A549 (cell line): ENCODE measurements around the gene GABARAP. TPM values are rescaled to one million over a fixed set of nuclear protein-coding genes. Genes with fewer than 3 reads are reported as not detected.

Experiments used
- ATAC-seq, 2 experiments: fragments of 200-7000 bp in 1 of 2; fragments of >200 bp in 1 of 2; cut with Nextera tagmentation in 1 of 2; cut with Tn5 transposase in 1 of 2; 3 replicates each; pipeline versions ENCODE4 v1.8.0 to v1.9.1; 2018 to 2020; ENCODE audit warnings: mild to moderate bottlenecking in 1 of 2, moderate library complexity in 1 of 2
- CTCF ChIA-PET: fragments of 300-600 bp; sonication (Branson Sonifier 250); formaldehyde crosslinking; extraction: SDS; loops from one replicate; lab custom pipeline; 2021; ENCODE audit warnings: antibody characterized with exemption, inconsistent platforms; lab: Yijun Ruan, JAX
- POLR2A ChIA-PET: fragments of 350-600 bp; formaldehyde crosslinking; extraction: SDS; loops from one replicate; lab custom pipeline; 2021; ENCODE audit warnings: antibody characterized with exemption, inconsistent platforms; lab: Yijun Ruan, JAX
- DNase-seq, 2 experiments: peaks; one replicate each; pipeline versions ENCODE4 v3.0.0 to v3.0.0-alpha.2; 2011 to 2016; ENCODE audit warnings: low read depth in 1 of 2, low spot score in 1 of 2
- FAIRE-seq: peaks from 2 replicates; lab custom pipeline; 2011; peaks lifted over from hg19 to GRCh38; lab: Jason Lieb, UNC
- H3K27ac ChIP-seq, 2 experiments: fragments of >200 bp; sonication (Bioruptor Twin); formaldehyde crosslinking; 3 replicates each; pipeline ENCODE4 v1.5.1; 2016 to 2017
- H3K4me1 ChIP-seq: fragments of >200 bp; sonication (Bioruptor Twin); formaldehyde crosslinking; 3 replicates; pipeline ENCODE4 v1.6.1; 2016
- H3K4me2 ChIP-seq: fragments of >200 bp; sonication (Bioruptor Twin); formaldehyde crosslinking; 3 replicates; pipeline ENCODE4 v1.6.1; 2016
- H3K4me3 ChIP-seq: fragments of >200 bp; sonication (Bioruptor Twin); formaldehyde crosslinking; 3 replicates; pipeline ENCODE4 v1.5.1; 2016
- H3K9me3 ChIP-seq: fragments of >200 bp; sonication (Bioruptor Twin); formaldehyde crosslinking; 3 replicates; pipeline ENCODE4 v1.6.1; 2016
- BCL3 ChIP-seq: fragments of >200 bp; sonication (Bioruptor Twin); formaldehyde crosslinking; IDR thresholded peaks from 3 replicates; pipeline ENCODE4 v1.6.1; 2016
- CBX8 ChIP-seq: fragments of 200-600 bp; sonication (generic); IDR thresholded peaks from 2 replicates; pipeline ENCODE4 v1.6.1; 2016
- CHD2 ChIP-seq: fragments of 150-350 bp; IDR thresholded peaks from 2 replicates; pipeline ENCODE4 v1.6.1; 2014; ENCODE audit warnings: low read length; ENCODE audit not compliant: partially characterized antibody
- CTCF ChIP-seq: fragments of >200 bp; sonication (Bioruptor Twin); formaldehyde crosslinking; IDR thresholded peaks from 3 replicates; pipeline ENCODE4 v1.5.1; 2016
- FOSL2 ChIP-seq, 2 experiments: fragments of 450-650 bp in 1 of 2; fragments of >200 bp in 1 of 2; sonication (Bioruptor Twin) in 1 of 2; formaldehyde crosslinking; IDR thresholded peaks; 2 replicates each; pipeline versions ENCODE4 v1.5.0 to v1.6.1; 2016 to 2020; ENCODE audit warnings: mild to moderate bottlenecking in 1 of 2, moderate library complexity in 1 of 2
- FOXS1 ChIP-seq: fragments of 250-450 bp; sonication (Bioruptor Pico); IDR thresholded peaks from 2 replicates; pipeline ENCODE4 v1.5.0; 2020; ENCODE audit warnings: mild to moderate bottlenecking, moderate library complexity
- JUN ChIP-seq, 2 experiments: fragments of >200 bp; sonication (Bioruptor Twin); formaldehyde crosslinking; IDR thresholded peaks; 2 replicates in 1 of 2; 3 replicates in 1 of 2; pipeline ENCODE4 v1.6.1; 2016 to 2017
- JUNB ChIP-seq: fragments of >200 bp; sonication (Bioruptor Twin); formaldehyde crosslinking; IDR thresholded peaks from 2 replicates; pipeline ENCODE4 v1.6.1; 2016
- KDM5A ChIP-seq: fragments of 200-600 bp; sonication (generic); IDR thresholded peaks from 2 replicates; pipeline ENCODE4 v1.6.1; 2016; ENCODE audit warnings: antibody characterized with exemption, mild to moderate bottlenecking
- NFE2L2 ChIP-seq: fragments of 150-350 bp; conservative IDR thresholded peaks from 2 replicates; pipeline ENCODE4 v1.6.1; 2014; ENCODE audit warnings: low read length
- NR3C1 ChIP-seq: fragments of >200 bp; sonication (Bioruptor Twin); formaldehyde crosslinking; IDR thresholded peaks from 3 replicates; pipeline ENCODE4 v1.6.1; 2017
- POLR2A ChIP-seq: IDR thresholded peaks from 2 replicates; pipeline ENCODE4 v1.6.1; 2012; ENCODE audit warnings: mild to moderate bottlenecking, low read length
- POLR2AphosphoS2 ChIP-seq: conservative IDR thresholded peaks from 2 replicates; pipeline ENCODE4 v1.6.1; 2012; ENCODE audit warnings: low read length, improper control_type of control experiment, inconsistent platforms
- REST ChIP-seq: fragments of 200-600 bp; sonication (generic); IDR thresholded peaks from 2 replicates; pipeline ENCODE4 v1.6.1; 2016; ENCODE audit warnings: antibody characterized with exemption, mild to moderate bottlenecking, moderate library complexity
- RNF2 ChIP-seq: fragments of 200-600 bp; sonication (generic); IDR thresholded peaks from 2 replicates; pipeline ENCODE4 v1.6.1; 2016; ENCODE audit warnings: low read depth, mild to moderate bottlenecking, antibody characterized with exemption, moderate library complexity, borderline replicate concordance
- SMC3 ChIP-seq: fragments of >200 bp; sonication (Bioruptor Twin); formaldehyde crosslinking; IDR thresholded peaks from 3 replicates; pipeline ENCODE4 v1.6.1; 2018; ENCODE audit warnings: inconsistent platforms
- USF2 ChIP-seq: fragments of 450-650 bp; IDR thresholded peaks from 2 replicates; pipeline ENCODE4 v1.6.1; 2014; ENCODE audit warnings: antibody characterized with exemption
- WGBS: methylation state at CpG from one replicate; pipeline ENCODE4 v1.1.6; 2017; ENCODE audit errors: missing lambda C conversion rate; 5-methylcytosine and 5-hydroxymethylcytosine counted together
- polyA plus RNA-seq, 4 experiments: library from polyadenylated mRNA; depleted of rRNA in 3 of 4; stranded (reverse); fragments of >200 nt; fragmentation: RNase III in 1 of 4; extraction: RNeasy Plus Mini Kit Qiagen cat#74134 plus additional on column Dnase treatment in 1 of 4; gene quantifications; 2 replicates in 3 of 4; 3 replicates in 1 of 4; pipeline ENCODE4 v1.2.3, GENCODE V29; 2011 to 2017

The GABARAP gene
- polyA plus RNA-seq, 2 of the 4 experiments (the other 2 are of a cell fraction), result 399 to 504 TPM

- no peak for DNase-seq
- TF ChIP-seq JUN (IDR thresholded peaks at IDR 0.05) (peak; percentile 19 to 37; a peak in 2 of 5 replicates), USF2 (no peak), POLR2A (0 out of 2 replicates have a peak, but pooled peaks have one; percentile 4), CTCF (no peak), CHD2 (no peak), KDM5A (no peak), FOSL2 (IDR thresholded peaks at IDR 0.05) (no peak), FOSL2 (CRISPR knock-in tag; IDR thresholded peaks at IDR 0.05) (no peak), NR3C1 (no peak), JUNB (no peak), RNF2 (no peak), BCL3 (no peak; the same call in 2 of the 3 replicates), SMC3 (no peak), POLR2AphosphoS2 (peak; percentile 67; the same call in 1 of the 2 replicates), FOXS1 (CRISPR knock-in tag) (no peak), NFE2L2 (no peak), CBX8 (no peak), REST (no peak)
- TF ChIP-seq, all 56 proteins: peak for 3
- Histone ChIP-seq H3K4me2 (no peak overlapping the region), H3K4me3 (no peak overlapping the region), H3K4me1 (peaks cover 30% of the 10 kb centered on the region), H3K9me3 (no peaks in the 10 kb centered on the region), H3K27ac (no peak overlapping the region)
- ATAC-seq, result no peak
- CTCF ChIA-PET, result interaction anchor here (1.0 to 10.0 kb wide), 8 partner anchors 15 to 177 kb away, joined by 3 to 169 read pairs (median 6); partner anchors contain the start of genes DVL2, GABARAP and PHF23
- 88% methylated on average over 15 of the region's 15 CpGs for WGBS
- FAIRE-seq, result no peak
- POLR2A ChIA-PET, result interaction anchor here (0.8 to 0.9 kb wide), 2 partner anchors 12 to 16 kb away, joined by 3 read pairs; partner anchors contain the start of gene DVL2
These were observed 19.9 kb downstream of the GABARAP start for GRCh38 chr17:7222093-7222971.
